Suprapubic skin (tissue), 3 donors: ENCODE results near the gene CSNK2A2.
A peak's percentile ranks its signal among the peaks of the same experiment; 100 is the strongest.

Experiments
- POLR2A ChIP-seq, 2 donors: fragments of 450-650 bp; IDR thresholded peaks; one replicate each; pipeline ENCODE4 v1.6.1; 2017; ENCODE audit warnings: antibody characterized with exemption in 2 of 2, mild to moderate bottlenecking in 2 of 2, moderate library complexity in 2 of 2
- TF ChIP-seq, protein P1 (sequence below), 2 donors: fragments of 200-600 bp in 1 of 2; fragments of 450-650 bp in 1 of 2; sonication (generic) in 1 of 2; IDR thresholded peaks; one replicate each; pipeline ENCODE4 v1.5.1; 2016 to 2019; ENCODE audit warnings: antibody characterized with exemption in 2 of 2, mild to moderate bottlenecking in 1 of 2, moderate library complexity in 1 of 2

GRCh38 chr16:58129097-58129936 lies 68.6 kb downstream of the CSNK2A2 start, which contains the start of gene CFAP20:
- TF ChIP-seq, protein P1, sequence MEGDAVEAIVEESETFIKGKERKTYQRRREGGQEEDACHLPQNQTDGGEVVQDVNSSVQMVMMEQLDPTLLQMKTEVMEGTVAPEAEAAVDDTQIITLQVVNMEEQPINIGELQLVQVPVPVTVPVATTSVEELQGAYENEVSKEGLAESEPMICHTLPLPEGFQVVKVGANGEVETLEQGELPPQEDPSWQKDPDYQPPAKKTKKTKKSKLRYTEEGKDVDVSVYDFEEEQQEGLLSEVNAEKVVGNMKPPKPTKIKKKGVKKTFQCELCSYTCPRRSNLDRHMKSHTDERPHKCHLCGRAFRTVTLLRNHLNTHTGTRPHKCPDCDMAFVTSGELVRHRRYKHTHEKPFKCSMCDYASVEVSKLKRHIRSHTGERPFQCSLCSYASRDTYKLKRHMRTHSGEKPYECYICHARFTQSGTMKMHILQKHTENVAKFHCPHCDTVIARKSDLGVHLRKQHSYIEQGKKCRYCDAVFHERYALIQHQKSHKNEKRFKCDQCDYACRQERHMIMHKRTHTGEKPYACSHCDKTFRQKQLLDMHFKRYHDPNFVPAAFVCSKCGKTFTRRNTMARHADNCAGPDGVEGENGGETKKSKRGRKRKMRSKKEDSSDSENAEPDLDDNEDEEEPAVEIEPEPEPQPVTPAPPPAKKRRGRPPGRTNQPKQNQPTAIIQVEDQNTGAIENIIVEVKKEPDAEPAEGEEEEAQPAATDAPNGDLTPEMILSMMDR (IDR thresholded peaks at IDR 0.05), result no peak
- peak; percentile 13 to 91 for TF ChIP-seq POLR2A (IDR thresholded peaks at IDR 0.05)
